Measurements from ENCODE around the gene TOB2.

TOB2 gene

DNA sequence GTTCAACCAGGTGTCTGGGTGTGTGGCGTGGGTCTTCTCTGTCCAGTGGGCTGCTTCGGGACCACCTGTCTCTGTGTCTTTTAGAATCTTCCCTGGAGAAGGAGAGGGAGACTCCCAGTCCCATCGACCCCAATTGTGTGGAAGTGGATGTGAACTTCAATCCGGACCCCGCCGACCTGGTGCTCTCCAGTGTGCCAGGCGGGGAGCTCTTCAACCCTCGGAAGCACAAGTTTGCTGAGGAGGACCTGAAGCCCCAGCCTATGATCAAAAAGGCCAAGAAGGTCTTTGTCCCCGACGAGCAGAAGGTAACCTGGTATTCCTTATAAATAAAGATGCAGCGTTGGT is 52.6 kb downstream of the TOB2 start:
- Histone ChIP-seq H3K9ac (ENCODE audit: low read depth, low read length) (no peak overlapping the region), H3K4me1 (ENCODE audit: control insufficient read depth, insufficient read depth, low read length) (no peaks in the 10 kb centered on the region), H3K27me3 (ENCODE audit: control insufficient read depth, insufficient read depth, low read length) (no peaks in the 10 kb centered on the region), H3K36me3 (ENCODE audit: control insufficient read depth, insufficient read depth, low read length) (peaks cover 27% of the 10 kb centered on the region), H3K4me3 (ENCODE audit: low read depth, low read length) (no peak overlapping the region), H3K9me3 (ENCODE audit: control insufficient read depth, insufficient read depth, low read length) (no peaks in the 10 kb centered on the region)

GRCh38 chr22:41387341-41387740 is 59.3 kb downstream of the TOB2 start:
- Histone ChIP-seq H3K4me3 (ENCODE audit: low read depth, low read length) (no peak overlapping the region), H3K36me3 (ENCODE audit: control insufficient read depth, insufficient read depth, low read length) (peaks cover 11% of the 10 kb centered on the region), H3K4me1 (ENCODE audit: control insufficient read depth, insufficient read depth, low read length) (peaks cover 6% of the 10 kb centered on the region), H3K9me3 (ENCODE audit: control insufficient read depth, insufficient read depth, low read length) (no peaks in the 10 kb centered on the region), H3K9ac (ENCODE audit: low read depth, low read length) (no peak overlapping the region), H3K27me3 (ENCODE audit: control insufficient read depth, insufficient read depth, low read length) (no peaks in the 10 kb centered on the region)

GRCh38 chr22:41384128-41384527 is 62.5 kb downstream of the TOB2 start:
- Histone ChIP-seq H3K27me3 (ENCODE audit: control insufficient read depth, insufficient read depth, low read length) (no peaks in the 10 kb centered on the region), H3K9ac (ENCODE audit: low read depth, low read length) (no peak overlapping the region), H3K4me3 (ENCODE audit: low read depth, low read length) (no peak overlapping the region), H3K36me3 (ENCODE audit: control insufficient read depth, insufficient read depth, low read length) (peaks cover 11% of the 10 kb centered on the region), H3K9me3 (ENCODE audit: control insufficient read depth, insufficient read depth, low read length) (no peaks in the 10 kb centered on the region), H3K4me1 (ENCODE audit: control insufficient read depth, insufficient read depth, low read length) (peaks cover 9% of the 10 kb centered on the region)
